NK-92 (cell line): ENCODE results near the gene USP14.
"Not testable (repeated sequence)": the region's sequence is repeated elsewhere in the genome, so short reads cannot be mapped to it uniquely, and the experiment has no call there.

Source experiments
- DNase-seq: peaks from one replicate; lab custom pipeline; 2025; ENCODE audit not compliant: unreplicated experiment; lab: John Stamatoyannopoulos, UW

USP14 gene

GRCh38 chr18:158128-159036 lies at the start of gene USP14:
TSS of gene USP14 (plus strand) at chr18:158557. CDS start at chr18:158699, 142 bp downstream.
- peak; percentile 84 for DNase-seq

DNA sequence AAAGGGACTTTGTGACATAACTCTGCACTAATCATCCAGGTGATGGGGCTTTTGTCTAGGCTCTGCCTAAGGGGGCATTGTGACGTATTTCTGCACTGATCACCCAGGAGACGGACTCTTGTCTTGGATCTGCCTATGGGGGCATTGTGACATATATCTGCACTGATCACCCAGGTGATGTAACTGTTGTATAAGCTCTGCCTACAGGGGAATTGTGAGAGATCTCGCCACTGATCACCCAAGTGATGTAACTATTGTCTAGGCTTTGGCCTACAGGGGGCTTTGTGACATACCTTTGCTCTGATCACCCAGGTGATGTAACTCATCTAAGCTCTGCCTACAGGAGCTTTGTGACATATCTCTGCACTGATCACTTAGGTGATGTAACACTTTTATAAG lies 49.7 kb upstream of the USP14 start:
- not testable (repeated sequence) for DNase-seq

- DNase-seq = not testable (repeated sequence)
Measured at GRCh38 chr18:109130-109921, 49.0 kb upstream of the USP14 start.

GRCh38 chr18:109922-110261 lies 48.5 kb upstream of the USP14 start:
- not testable (repeated sequence) for DNase-seq

GRCh38 chr18:110351-111201 lies 47.8 kb upstream of the USP14 start:
- not testable (repeated sequence) for DNase-seq

- DNase-seq = no peak
Measured at GRCh38 chr18:111306-112014, 46.9 kb upstream of the USP14 start.

- DNase-seq = not testable (repeated sequence)
Measured at GRCh38 chr18:112015-112733, 46.2 kb upstream of the USP14 start.

DNA sequence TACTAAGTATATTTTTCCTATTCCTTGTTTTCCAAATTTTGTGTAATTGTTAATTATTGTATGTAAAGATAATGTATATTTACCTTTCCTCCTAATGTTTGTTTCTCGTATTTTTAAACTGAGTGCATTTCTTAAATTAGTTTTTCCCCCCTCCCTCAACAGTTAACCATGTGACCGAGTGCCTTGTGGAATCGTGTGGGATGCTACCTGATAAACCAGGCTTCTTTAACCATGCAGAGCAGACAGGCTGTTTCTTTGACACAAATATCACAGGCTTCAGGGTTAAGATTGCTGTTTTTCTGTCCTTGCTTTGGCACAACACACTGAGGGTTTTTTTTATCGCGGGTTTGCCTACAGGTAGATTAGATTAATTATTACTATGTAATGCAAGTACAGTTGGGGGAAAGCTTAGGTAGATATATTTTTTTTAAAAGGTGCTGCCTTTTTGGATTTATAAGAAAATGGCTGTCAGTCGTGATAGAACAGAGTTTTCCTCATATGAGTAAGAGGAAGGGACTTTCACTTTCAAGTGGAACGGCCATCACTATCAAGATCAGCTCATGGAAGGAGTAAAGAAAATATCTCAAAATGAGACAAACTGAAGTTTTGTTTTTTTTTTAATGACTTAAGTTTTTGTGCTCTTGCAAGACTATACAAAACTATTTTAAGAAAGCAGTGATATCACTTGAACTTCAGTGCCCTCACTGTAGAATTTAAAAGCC lies 37.7 kb upstream of the USP14 start:
- DNase-seq = not testable (repeated sequence)

DNA sequence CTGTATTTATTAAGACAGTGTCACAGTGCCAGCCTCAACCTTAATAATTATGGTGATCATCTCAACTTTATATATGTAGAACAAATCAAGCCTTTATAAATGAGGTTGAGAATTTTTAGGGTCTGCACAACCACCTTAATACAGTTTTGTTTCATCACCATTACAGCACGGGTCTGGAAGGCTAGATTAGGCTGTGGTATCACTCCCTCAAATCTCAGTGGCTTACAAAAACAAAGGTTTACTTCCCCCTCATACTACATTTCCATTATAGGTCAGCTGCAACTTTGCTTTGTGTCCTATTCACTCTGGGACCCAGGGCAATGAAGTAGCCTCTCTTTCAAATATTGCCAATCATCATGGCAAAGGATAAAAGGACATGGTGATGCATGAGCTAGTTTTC lies 23.3 kb upstream of the USP14 start:
- no peak for DNase-seq

GRCh38 chr18:136433-136832 lies 21.9 kb upstream of the USP14 start:
- DNase-seq = no peak

GRCh38 chr18:137327-137726 lies 21.0 kb upstream of the USP14 start:
- DNase-seq = no peak

DNA sequence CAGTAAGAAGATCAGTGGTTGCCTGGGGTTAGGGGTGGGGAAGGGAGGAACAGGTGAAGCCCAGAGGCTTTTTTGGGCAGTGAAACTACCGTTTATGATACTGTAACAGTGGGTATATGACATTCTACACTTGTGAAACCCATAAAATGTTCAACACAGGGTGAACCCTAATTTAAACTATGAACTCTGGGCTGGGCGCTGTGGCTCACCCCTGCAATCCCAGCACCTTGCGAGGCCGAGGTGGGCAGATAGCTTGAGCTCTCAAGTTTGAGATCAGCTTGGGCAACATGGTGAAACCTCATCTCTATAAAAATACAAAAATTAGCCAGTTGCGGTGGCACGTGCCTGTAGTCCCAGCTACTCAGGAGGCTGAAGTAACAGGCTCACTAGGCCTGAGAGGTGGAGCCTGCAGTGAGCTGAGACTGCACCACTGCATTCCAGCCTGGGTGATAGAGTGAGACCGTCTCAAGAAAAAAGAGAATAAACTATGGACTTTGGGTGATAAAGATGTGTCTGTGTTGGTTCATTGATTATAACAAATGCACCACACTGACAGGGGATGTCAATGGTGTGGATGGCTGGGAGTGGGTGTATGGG lies 17.6 kb upstream of the USP14 start:
- DNase-seq = no peak

DNA sequence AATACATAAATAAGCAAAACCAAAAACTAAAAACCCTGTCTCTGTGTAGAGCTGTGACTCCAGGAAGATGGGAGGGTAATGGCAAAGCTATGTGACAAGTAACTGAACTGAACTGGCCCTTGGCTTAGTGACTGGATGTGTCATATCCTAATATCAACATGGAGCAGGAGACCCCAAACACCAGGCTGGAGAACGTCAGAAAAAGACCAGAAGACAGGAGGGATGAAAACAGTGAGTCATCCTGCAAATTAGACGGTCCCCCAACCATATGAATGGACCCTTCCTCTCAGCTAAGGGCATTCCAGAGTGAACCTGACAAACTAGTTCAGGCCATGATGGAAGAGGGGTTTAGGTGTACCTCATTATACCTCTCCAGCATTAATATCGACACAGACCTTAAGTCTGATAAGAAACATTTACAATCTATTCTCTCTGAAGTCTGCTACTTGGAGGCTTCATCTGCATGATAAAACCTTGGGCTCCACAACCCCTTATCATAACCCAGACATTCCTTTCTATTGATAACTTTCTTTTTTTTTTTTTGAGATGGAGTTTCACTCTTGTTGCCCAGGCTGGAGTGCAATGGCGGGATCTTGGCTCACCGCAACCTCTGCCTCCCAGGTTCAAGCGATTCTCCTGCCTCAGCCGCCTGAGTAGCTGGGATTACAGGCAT lies 15.6 kb upstream of the USP14 start:
- not testable (repeated sequence) for DNase-seq

GRCh38 chr18:148841-149240 lies 9.5 kb upstream of the USP14 start:
- no peak for DNase-seq

DNA sequence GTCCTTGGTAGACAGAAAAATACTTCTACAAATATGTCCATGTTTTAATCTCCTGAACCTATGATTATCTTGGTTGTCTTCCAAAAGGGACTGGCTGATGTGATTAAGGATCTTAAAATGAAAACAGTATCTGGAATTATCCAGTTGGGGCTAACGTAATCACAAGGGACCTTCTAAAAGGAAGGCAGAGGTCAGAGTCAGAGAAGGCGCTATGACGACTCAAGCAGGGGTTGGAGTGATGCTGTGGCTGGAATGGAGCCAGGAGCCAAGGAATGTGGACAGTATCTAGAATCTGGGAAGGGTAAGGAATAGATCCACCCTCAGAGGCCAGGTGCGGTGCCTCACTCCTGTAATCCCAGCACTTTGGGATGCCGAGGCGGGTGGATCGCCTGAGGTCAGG lies 4.2 kb upstream of the USP14 start:
- DNase-seq = no peak

DNA sequence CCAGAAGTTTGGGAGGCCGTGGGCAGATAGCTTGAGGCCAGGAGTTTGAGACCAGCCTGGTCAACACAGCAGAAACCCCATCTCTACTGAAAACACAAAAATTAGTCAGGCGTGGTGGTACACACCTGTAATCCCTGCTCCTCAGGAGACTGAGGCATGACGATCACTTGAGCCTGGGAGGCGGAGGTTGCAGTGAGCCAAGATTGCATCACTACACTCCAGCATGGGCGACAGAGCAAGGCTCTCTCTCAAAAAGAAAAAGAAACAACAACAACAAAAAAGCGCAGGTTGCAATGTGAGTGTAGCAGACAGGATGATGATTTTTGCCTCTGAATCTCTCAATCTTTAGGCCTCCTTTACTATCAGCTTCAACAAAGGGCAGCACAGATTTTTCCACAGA lies 2.7 kb upstream of the USP14 start:
- DNase-seq = no peak

- DNase-seq = no peak
Measured at GRCh38 chr18:156514-157230, 1.7 kb upstream of the USP14 start.
